Fibroblast of lung (primary cell): ENCODE measurements around the gene CACNA1S. TPM values are rescaled to one million over a fixed set of nuclear protein-coding genes. Genes with fewer than 3 reads are reported as not detected.

Experiments used
- DNase-seq, 2 donors: peaks; one replicate each; pipeline versions ENCODE4 v3.0.0 to v3.0.0-alpha.2; 2010; ENCODE audit warnings: low read depth in 2 of 2
- H2AFZ ChIP-seq: 2 replicates; pipeline ENCODE4 v1.5.1; 2012; ENCODE audit warnings: low read length, control low read depth, inconsistent platforms
- H3K27ac ChIP-seq: 2 replicates; pipeline ENCODE4 v1.5.1; 2011; ENCODE audit warnings: low read length, control low read depth; ENCODE audit not compliant: insufficient read depth
- H3K27me3 ChIP-seq: 2 replicates; pipeline ENCODE4 v1.5.1; 2011; ENCODE audit warnings: mild to moderate bottlenecking, low read length; ENCODE audit not compliant: control insufficient read depth, insufficient read depth
- H3K36me3 ChIP-seq: 2 replicates; pipeline ENCODE4 v1.5.1; 2011; ENCODE audit warnings: low read length; ENCODE audit not compliant: control insufficient read depth, insufficient read depth
- H3K4me1 ChIP-seq: 2 replicates; pipeline ENCODE4 v1.5.1; 2011; ENCODE audit warnings: low read length; ENCODE audit not compliant: control insufficient read depth, insufficient read depth; ENCODE audit errors: extremely low read depth
- H3K4me2 ChIP-seq: 2 replicates; pipeline ENCODE4 v1.5.1; 2011; ENCODE audit warnings: low read length, control low read depth; ENCODE audit not compliant: insufficient read depth; ENCODE audit errors: extremely low read depth
- H3K4me3 ChIP-seq, 4 experiments: fragments of 200-600 bp in 1 of 4; sonication (generic) in 1 of 4; replicated peaks in 1 of 4; 2 replicates each; pipeline ENCODE4 v1.5.1; 2011 to 2016; ENCODE audit warnings: low read length in 4 of 4, low read depth in 3 of 4, mild to moderate bottlenecking in 3 of 4, control low read depth in 2 of 4, inconsistent platforms in 1 of 4, mixed read lengths in 1 of 4; ENCODE audit not compliant: insufficient read depth in 1 of 4; ENCODE audit errors: control extremely low read depth in 1 of 4
- H3K79me2 ChIP-seq: 2 replicates; pipeline ENCODE4 v1.5.1; 2012; ENCODE audit warnings: mild to moderate bottlenecking, low read length, inconsistent platforms; ENCODE audit not compliant: control insufficient read depth, insufficient read depth
- H3K9ac ChIP-seq: 2 replicates; pipeline ENCODE4 v1.5.1; 2011; ENCODE audit warnings: mild to moderate bottlenecking, low read length, control low read depth; ENCODE audit not compliant: insufficient read depth
- H3K9me3 ChIP-seq: 2 replicates; pipeline ENCODE4 v1.5.1; 2012; ENCODE audit warnings: low read depth, low read length; ENCODE audit not compliant: control insufficient read depth, insufficient read depth
- H4K20me1 ChIP-seq: 2 replicates; pipeline ENCODE4 v1.5.1; 2011; ENCODE audit warnings: low read length; ENCODE audit not compliant: control insufficient read depth, insufficient read depth; ENCODE audit errors: extremely low read depth
- EZH2 ChIP-seq: IDR thresholded peaks from 2 replicates; pipeline ENCODE4 v1.5.1; 2012; ENCODE audit warnings: low read length, control low read depth, mild to moderate bottlenecking; ENCODE audit errors: missing control alignments
- polyA plus RNA-seq, 2 donors: library from polyadenylated mRNA; depleted of rRNA in 1 of 2; stranded (reverse) in 1 of 2; unstranded in 1 of 2; fragments of >200 nt; gene quantifications; 2 replicates each; pipeline ENCODE4 v1.2.1, GENCODE V29; 2011 to 2012; ENCODE audit warnings: missing spikeins in 1 of 2
- total RNA-seq: library from RNA; depleted of rRNA; stranded (reverse); fragments of >200 nt; gene quantifications from 2 replicates; pipeline ENCODE4 v1.2.1, GENCODE V29; 2014
- TF ChIP-seq, protein P1 (sequence below), 2 donors: IDR thresholded peaks in 1 of 2; conservative IDR thresholded peaks in 1 of 2; 1 replicate in 1 of 2; 2 replicates in 1 of 2; pipeline ENCODE4 v1.5.1; 2011 to 2012; ENCODE audit warnings: low read length in 2 of 2, control low read depth in 1 of 2, inconsistent platforms in 1 of 2, low read depth in 1 of 2, mild to moderate bottlenecking in 1 of 2

The CACNA1S gene
- total and polyA plus RNA-seq, 2 donors (not counting 1 experiment from before 2014, with no cell fraction given), result not detected

DNA sequence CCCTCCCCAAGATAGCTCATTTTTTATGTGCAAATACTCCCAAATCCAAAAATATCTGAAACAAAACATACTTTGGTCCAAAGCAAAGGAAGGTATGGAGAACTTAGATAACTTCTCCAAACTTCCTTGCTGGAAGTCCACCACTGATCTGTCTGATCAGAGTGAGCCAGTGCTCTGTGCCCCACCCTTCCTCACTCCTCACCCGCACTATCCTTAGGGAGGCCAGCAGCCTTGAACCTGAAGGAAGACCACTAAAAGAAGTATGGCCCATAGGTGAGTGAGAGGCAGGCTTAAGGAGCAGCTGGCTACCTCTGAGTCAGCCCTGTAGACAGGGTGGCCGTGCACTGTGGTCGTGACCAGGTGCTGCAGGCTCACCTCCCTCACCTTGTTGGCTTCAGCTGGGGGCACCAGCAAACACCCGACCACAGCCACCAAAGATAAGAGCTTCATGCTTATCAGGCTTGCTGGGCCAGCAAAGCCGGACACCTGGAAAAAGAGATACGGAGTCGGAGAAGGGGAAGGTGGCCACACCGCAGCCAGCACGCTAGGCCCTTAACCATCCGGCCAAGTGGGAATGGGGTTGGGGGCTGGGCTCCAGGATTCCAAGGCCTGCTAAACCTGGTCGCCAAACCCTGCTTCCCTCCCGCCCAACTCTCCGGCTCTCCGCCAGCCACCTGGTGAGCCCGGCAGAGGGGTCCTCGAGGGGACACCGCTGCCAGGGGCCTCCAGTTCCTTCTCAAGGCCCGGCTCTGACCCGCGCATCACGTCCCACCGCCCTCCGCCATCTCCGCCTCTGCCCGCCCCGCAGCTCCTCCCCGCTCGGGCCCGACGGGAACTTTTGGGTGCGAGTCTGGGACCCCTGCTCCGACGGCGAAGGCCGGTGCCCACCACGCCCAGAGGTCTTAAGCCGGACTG is 41.5 kb upstream of the CACNA1S start:
- peak overlapping the region; percentile 42 for H3K27ac ChIP-seq
- H4K20me1 ChIP-seq, result no peaks in the 10 kb centered on the region
- TF ChIP-seq, protein P1, sequence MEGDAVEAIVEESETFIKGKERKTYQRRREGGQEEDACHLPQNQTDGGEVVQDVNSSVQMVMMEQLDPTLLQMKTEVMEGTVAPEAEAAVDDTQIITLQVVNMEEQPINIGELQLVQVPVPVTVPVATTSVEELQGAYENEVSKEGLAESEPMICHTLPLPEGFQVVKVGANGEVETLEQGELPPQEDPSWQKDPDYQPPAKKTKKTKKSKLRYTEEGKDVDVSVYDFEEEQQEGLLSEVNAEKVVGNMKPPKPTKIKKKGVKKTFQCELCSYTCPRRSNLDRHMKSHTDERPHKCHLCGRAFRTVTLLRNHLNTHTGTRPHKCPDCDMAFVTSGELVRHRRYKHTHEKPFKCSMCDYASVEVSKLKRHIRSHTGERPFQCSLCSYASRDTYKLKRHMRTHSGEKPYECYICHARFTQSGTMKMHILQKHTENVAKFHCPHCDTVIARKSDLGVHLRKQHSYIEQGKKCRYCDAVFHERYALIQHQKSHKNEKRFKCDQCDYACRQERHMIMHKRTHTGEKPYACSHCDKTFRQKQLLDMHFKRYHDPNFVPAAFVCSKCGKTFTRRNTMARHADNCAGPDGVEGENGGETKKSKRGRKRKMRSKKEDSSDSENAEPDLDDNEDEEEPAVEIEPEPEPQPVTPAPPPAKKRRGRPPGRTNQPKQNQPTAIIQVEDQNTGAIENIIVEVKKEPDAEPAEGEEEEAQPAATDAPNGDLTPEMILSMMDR (conservative IDR thresholded peaks at IDR 0.05 in 1 of 2, IDR thresholded peaks at IDR 0.05 in 1 of 2; ENCODE audit: low read depth in 1 of 2, low read length in 2 of 2), result no peak
- no peak for TF ChIP-seq EZH2
- H3K4me2 ChIP-seq, result peak overlapping the region; percentile 92
- peaks cover 2% of the 10 kb centered on the region for H3K4me1 ChIP-seq
- peaks cover 8% of the 10 kb centered on the region for H3K36me3 ChIP-seq
- H3K9me3 ChIP-seq, result no peaks in the 10 kb centered on the region
- H2AFZ ChIP-seq, result peak overlapping the region; percentile 65
- peak overlapping the region; percentile 78 for H3K9ac ChIP-seq
- H3K27me3 ChIP-seq, result peaks cover 15% of the 10 kb centered on the region
- DNase-seq, result peak in 1 of 2 donors; percentile 6
- H3K4me3 ChIP-seq, result peak overlapping the region; percentile 64 to 79 (median 72)
- H3K79me2 ChIP-seq, result no peaks in the 10 kb centered on the region

DNA sequence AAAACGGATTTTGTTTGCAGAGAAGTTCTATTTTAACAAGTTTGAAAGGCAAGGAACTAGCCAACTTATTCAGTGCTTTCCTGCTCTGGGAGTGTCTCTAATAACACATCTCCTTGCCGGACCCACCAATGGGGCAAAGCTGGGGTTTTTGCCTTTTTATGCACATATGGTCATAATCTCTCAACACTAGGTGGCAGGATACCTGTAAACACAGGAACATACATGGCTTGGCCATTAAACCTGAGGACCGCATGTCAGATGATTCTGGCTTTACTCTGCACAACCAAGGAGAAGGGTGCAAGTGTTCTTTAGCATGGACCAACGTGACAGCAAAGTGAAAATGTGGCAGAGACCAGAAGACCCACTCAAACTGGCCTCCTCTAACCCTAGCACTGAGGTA is 37.2 kb upstream of the CACNA1S start:
- Histone ChIP-seq H2AFZ (no peak overlapping the region), H3K4me3 (no peak overlapping the region), H3K79me2 (no peaks in the 10 kb centered on the region), H3K36me3 (peaks cover 14% of the 10 kb centered on the region), H3K27me3 (no peaks in the 10 kb centered on the region), H3K27ac (no peak overlapping the region), H3K4me2 (no peak overlapping the region), H3K9ac (no peak overlapping the region), H3K4me1 (peaks cover 2% of the 10 kb centered on the region), H4K20me1 (no peaks in the 10 kb centered on the region), H3K9me3 (no peaks in the 10 kb centered on the region)
- TF ChIP-seq, protein P1 (conservative IDR thresholded peaks at IDR 0.05 in 1 of 2, IDR thresholded peaks at IDR 0.05 in 1 of 2; ENCODE audit: low read depth in 1 of 2, low read length in 2 of 2), result peak in 1 of 2 donors; percentile 46
- TF ChIP-seq EZH2, result no peak
- peak; percentile 25 to 58 for DNase-seq

DNA sequence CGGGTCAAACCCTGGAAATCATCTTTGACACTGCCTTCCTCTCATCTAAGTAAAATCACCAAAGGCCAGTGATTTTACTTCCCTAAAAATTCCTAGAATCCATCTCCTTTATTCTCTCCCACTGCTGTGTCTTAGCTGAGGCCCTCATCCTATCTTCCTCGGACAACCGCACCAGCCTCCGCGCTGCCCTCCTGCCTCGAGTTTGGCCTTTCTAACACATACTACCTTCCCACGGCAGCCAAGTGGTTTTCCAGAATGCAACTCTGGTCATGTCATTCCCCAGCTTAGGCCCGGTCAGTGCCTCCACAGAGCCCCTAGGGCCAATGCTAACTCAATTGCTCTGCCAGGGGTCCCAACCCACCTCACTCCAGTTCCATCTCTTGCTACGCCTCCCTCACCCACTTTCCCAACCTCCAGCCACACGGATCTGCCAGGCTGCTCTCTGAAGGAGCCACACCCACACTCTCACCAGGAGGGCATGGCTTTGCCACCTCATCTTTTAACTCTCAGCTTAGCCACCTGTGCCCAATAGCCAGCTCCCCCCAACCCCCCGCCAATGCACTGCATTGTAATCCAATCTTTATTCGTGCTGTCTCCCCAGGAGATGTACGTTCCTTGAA is 35.3 kb upstream of the CACNA1S start:
- Histone ChIP-seq H3K27me3 (no peaks in the 10 kb centered on the region), H3K4me1 (no peaks in the 10 kb centered on the region), H3K9ac (no peak overlapping the region), H3K4me2 (no peak overlapping the region), H3K4me3 (no peak overlapping the region), H4K20me1 (no peaks in the 10 kb centered on the region), H2AFZ (no peak overlapping the region), H3K9me3 (no peaks in the 10 kb centered on the region), H3K27ac (no peak overlapping the region), H3K36me3 (peaks cover 24% of the 10 kb centered on the region), H3K79me2 (no peaks in the 10 kb centered on the region)
- TF ChIP-seq, protein P1 (conservative IDR thresholded peaks at IDR 0.05 in 1 of 2, IDR thresholded peaks at IDR 0.05 in 1 of 2; ENCODE audit: low read depth in 1 of 2, low read length in 2 of 2), result no peak
- TF ChIP-seq EZH2, result no peak
- DNase-seq, result no peak
